Ovary (tissue), 9 donors: ENCODE results near the gene EFEMP1. TPM values are rescaled to one million over a fixed set of nuclear protein-coding genes. Genes with fewer than 3 reads are reported as not detected.

Experiments used
- DNase-seq, 5 donors: peaks; one replicate each; pipeline ENCODE4 v3.0.0-alpha.2; 2019 to 2020
- H3K27ac ChIP-seq, 2 donors: fragments of 200-600 bp; one replicate each; pipeline versions ENCODE4 v1.5.1 to v1.8.0; 2019 to 2022
- H3K27me3 ChIP-seq: fragments of 200-600 bp; one replicate; pipeline ENCODE4 v1.8.0; 2022
- H3K36me3 ChIP-seq: fragments of 200-600 bp; sonication (generic); one replicate; pipeline ENCODE4 v1.5.1; 2019
- H3K4me1 ChIP-seq: one replicate; pipeline ENCODE4 v1.8.1; 2013; ENCODE audit warnings: mild to moderate bottlenecking, moderate library complexity; ENCODE audit not compliant: insufficient read depth
- H3K4me3 ChIP-seq: fragments of 200-600 bp; sonication (generic); one replicate; pipeline ENCODE4 v1.5.1; 2017
- H3K9me3 ChIP-seq, 2 donors: fragments of 200-600 bp in 1 of 2; sonication (generic) in 1 of 2; one replicate each; pipeline versions ENCODE4 v1.5.1 to v1.8.1; 2013 to 2019; ENCODE audit warnings: mild to moderate bottlenecking in 1 of 2, moderate library complexity in 1 of 2
- CTCF ChIP-seq, 3 donors: fragments of 450-650 bp in 2 of 3; fragments of 200-600 bp in 1 of 3; IDR thresholded peaks; one replicate each; pipeline versions ENCODE4 v1.5.1 to v1.8.0; 2016 to 2022; ENCODE audit warnings: antibody characterized with exemption in 3 of 3, mild to moderate bottlenecking in 1 of 3
- EP300 ChIP-seq: sonication (generic); formaldehyde crosslinking; IDR thresholded peaks from one replicate; pipeline ENCODE4 v1.6.1; 2017; ENCODE audit warnings: antibody characterized with exemption
- POLR2A ChIP-seq: fragments of 450-650 bp; IDR thresholded peaks from one replicate; pipeline ENCODE4 v1.6.1; 2017; ENCODE audit warnings: antibody characterized with exemption, mild to moderate bottlenecking, moderate library complexity
- WGBS, 3 donors: extraction: QIAGEN DNeasy Blood & Tissue Kit in 1 of 3; methylation state at CpG; one replicate each; pipeline versions ENCODE4 v1.1.5 to v1.1.7; 2013 to 2017; 5-methylcytosine and 5-hydroxymethylcytosine counted together
- intact Hi-C, 4 donors: fragments of 100-400 bp; cut with DNase I; formaldehyde crosslinking; loops; one replicate each; pipeline versions ENCODE4 v1.11.0 to v1.15.1; 2022 to 2023
- polyA plus RNA-seq, 2 donors: library from polyadenylated mRNA; stranded (reverse); fragments of 200-250 nt in 1 of 2; fragments of 350-450 nt in 1 of 2; fragmentation: Illumina TruSeq in 1 of 2; extraction: RNeasy Lipid Tissue Mini Kit (QIAGEN cat#74804) in 1 of 2; gene quantifications; one replicate each; pipeline ENCODE4 v1.2.3, GENCODE V29; 2013 to 2014
- total RNA-seq, 7 donors: library from RNA; depleted of rRNA in 2 of 7; stranded (reverse); fragments of >200 nt in 2 of 7; fragmentation: NEBNext Ultra II Directional in 3 of 7; extraction: Animal tissue kit (Norgen Biotek cat#: 25700) in 3 of 7; gene quantifications; one replicate each; pipeline versions ENCODE4 v1.1.0 to v1.2.4, GENCODE V29; 2016 to 2023
- donor health status: DM: no; HTN: no; CAD: no; lungs with moderate emphysema.
- donor health status: DM: no; HTN: no; CAD: no.
- donor health status: Bipolar disorder and iron deficiency.
- donor health status: DM: yes; HTN: yes; CAD: no.
- donor health status: DM: no; HTN: no; CAD: no.
- donor health status: DM: yes; HTN: yes; CAD: no.

EFEMP1 gene
- total and polyA plus RNA-seq, 9 donors = 204 to 482 (median 282) TPM

GRCh38 chr2:55912926-55913325 is 10.7 kb downstream of the EFEMP1 start:
- Histone ChIP-seq H3K27ac (no peak overlapping the region), H3K36me3 (no peaks in the 10 kb centered on the region), H3K9me3 (no peaks in the 10 kb centered on the region), H3K4me3 (no peak overlapping the region), H3K4me1 (peaks cover 2% of the 10 kb centered on the region), H3K27me3 (no peaks in the 10 kb centered on the region)
- 79 to 83% (median 82%) methylated on average over 3 of the region's 3 CpGs for WGBS, 3 donors
- intact Hi-C loops = no loop called here
- TF ChIP-seq EP300 = no peak
- TF ChIP-seq POLR2A = no peak
- no peak for TF ChIP-seq CTCF (IDR thresholded peaks at IDR 0.05)
- no peak for DNase-seq

GRCh38 chr2:55910077-55910476 is 13.5 kb downstream of the EFEMP1 start:
- Histone ChIP-seq H3K4me1 (peaks cover 2% of the 10 kb centered on the region), H3K27me3 (no peaks in the 10 kb centered on the region), H3K27ac (no peak overlapping the region), H3K9me3 (no peaks in the 10 kb centered on the region), H3K4me3 (no peak overlapping the region), H3K36me3 (no peaks in the 10 kb centered on the region)
- WGBS, 3 donors = 98 to 99% (median 99%) methylated on average over 2 of the region's 2 CpGs
- intact Hi-C loops = no loop called here
- DNase-seq = no peak
- no peak for TF ChIP-seq CTCF (IDR thresholded peaks at IDR 0.05)
- no peak for TF ChIP-seq EP300
- TF ChIP-seq POLR2A = no peak

- no peak overlapping the region for H3K27ac ChIP-seq
- no peaks in the 10 kb centered on the region for H3K9me3 ChIP-seq
- no peak for DNase-seq
- H3K36me3 ChIP-seq = no peaks in the 10 kb centered on the region
- H3K4me1 ChIP-seq = peaks cover 2% of the 10 kb centered on the region
- no peak overlapping the region for H3K4me3 ChIP-seq
- TF ChIP-seq CTCF (IDR thresholded peaks at IDR 0.05) = no peak
- TF ChIP-seq EP300 = no peak
- TF ChIP-seq POLR2A = no peak
- intact Hi-C loops = no loop called here
- no peaks in the 10 kb centered on the region for H3K27me3 ChIP-seq
- WGBS, 3 donors = 45 to 67% (median 49%) methylated on average over 3 of the region's 3 CpGs
Observed at GRCh38 chr2:55907686-55908085, 15.9 kb downstream of the EFEMP1 start.

- intact Hi-C loops = no loop called here
- WGBS, 3 donors = 88 to 99% (median 94%) methylated on average over 1 of the region's 1 CpG
- Histone ChIP-seq H3K27me3 (no peaks in the 10 kb centered on the region), H3K36me3 (no peaks in the 10 kb centered on the region), H3K4me3 (no peak overlapping the region), H3K4me1 (peaks cover 2% of the 10 kb centered on the region), H3K9me3 (no peaks in the 10 kb centered on the region), H3K27ac (no peak overlapping the region)
- TF ChIP-seq POLR2A = no peak
- TF ChIP-seq CTCF (IDR thresholded peaks at IDR 0.05) = no peak
- no peak for TF ChIP-seq EP300
- no peak for DNase-seq
Observed at GRCh38 chr2:55906993-55907392, 16.6 kb downstream of the EFEMP1 start.

- Histone ChIP-seq H3K4me3 (no peak overlapping the region), H3K36me3 (no peaks in the 10 kb centered on the region), H3K27ac (no peak overlapping the region), H3K4me1 (no peaks in the 10 kb centered on the region), H3K27me3 (no peaks in the 10 kb centered on the region), H3K9me3 (no peaks in the 10 kb centered on the region)
- WGBS, 3 donors = 93 to 100% (median 96%) methylated on average over 2 of the region's 2 CpGs
- TF ChIP-seq EP300 = no peak
- TF ChIP-seq POLR2A = no peak
- TF ChIP-seq CTCF (IDR thresholded peaks at IDR 0.05) = no peak
- intact Hi-C loops = no loop called here
- no peak for DNase-seq
Observed at GRCh38 chr2:55903727-55904126, 19.9 kb downstream of the EFEMP1 start.
